Hypothalamus (tissue), 51 donors: ENCODE measurements around the gene RRP15.
"Not testable (repeated sequence)": the region's sequence is repeated elsewhere in the genome, so short reads cannot be mapped to it uniquely, and the experiment has no call there.

Experiments
- DNase-seq, 51 donors: peaks; one replicate each; lab custom pipeline; 2025; lab: John Stamatoyannopoulos, UW

RRP15 gene

DNA sequence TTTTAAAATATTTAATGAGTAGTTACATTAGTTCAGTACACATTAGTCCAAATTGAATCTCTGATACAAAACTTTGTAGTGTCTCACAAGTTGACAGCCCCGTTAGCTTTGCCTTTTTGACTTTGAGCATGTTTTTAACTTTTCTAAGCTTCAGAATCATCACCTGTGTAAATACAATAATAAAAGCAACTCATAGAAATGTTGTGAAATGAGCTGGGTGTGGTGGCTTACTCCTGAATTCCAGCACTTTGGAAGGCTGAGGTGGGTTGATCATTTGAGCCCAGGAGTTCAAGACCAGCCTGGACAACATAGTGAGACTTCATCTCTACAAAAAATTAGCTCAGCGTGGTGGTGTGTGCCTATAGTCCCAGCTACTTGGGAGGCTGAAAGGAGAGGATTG, 11.1 kb downstream of the RRP15 start:
- DNase-seq = no peak

- DNase-seq = no peak
Measured at GRCh38 chr1:218297461-218297860, 12.4 kb downstream of the RRP15 start.

DNA sequence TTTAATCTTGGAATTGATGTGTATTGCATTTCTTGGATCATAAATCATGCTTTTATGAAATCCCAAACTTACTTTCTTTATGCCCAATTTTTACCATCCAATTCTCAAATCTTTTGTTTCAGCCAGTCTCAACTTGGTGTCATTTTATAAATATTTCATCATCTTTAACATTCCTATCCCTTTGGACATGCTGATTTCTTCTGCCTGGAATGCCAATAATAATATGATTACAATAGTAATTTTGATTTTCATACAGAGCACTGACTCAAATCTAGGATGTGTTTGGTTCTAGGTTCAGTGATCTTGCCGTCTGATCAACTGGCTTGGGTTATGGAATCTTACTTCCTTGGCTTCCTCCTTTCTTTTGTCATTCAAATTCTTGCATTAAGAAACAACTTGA, 12.8 kb downstream of the RRP15 start:
- no peak for DNase-seq

DNA sequence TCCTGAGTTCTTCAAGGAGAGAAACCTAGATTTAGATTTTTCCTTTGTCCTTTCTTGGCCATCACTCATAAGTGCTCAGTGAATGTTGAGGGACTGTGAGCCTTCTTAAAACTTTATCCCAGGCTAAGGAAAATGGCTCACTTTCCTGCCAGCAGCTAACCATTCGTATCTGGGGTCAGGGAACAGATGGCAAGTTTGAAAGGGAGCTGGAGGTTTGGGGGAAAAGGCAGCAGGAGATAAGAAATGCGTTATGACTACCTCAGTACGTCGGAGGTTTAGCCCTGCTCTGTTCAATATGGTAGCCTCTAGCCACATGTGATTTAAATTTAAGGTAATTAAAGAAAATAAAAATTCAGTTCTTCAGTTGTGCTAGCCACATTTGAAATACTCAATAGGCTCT, 13.3 kb downstream of the RRP15 start:
- no peak for DNase-seq

DNA sequence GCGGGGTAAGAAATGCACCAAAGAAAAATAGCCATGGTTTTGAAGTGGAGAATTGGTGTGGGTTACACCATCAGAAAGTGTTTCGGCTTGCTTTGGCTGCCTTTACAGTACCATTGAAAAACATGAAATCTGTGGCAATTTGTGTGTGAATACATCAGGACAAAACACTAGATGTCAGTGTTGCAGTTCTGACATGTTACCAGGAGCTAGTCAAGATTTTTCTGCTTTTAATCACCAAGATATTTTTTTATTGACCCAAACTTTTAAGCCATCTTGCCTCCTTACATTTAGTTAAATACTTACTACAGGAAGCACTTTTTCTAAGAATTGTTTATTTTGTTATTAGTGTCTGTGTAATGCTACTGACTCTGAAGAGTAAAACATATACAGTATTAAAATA, 14.3 kb downstream of the RRP15 start:
- peak in 1 of 51 donors; percentile 9 for DNase-seq

GRCh38 chr1:218301217-218301616, 16.1 kb downstream of the RRP15 start:
- DNase-seq = no peak

DNA sequence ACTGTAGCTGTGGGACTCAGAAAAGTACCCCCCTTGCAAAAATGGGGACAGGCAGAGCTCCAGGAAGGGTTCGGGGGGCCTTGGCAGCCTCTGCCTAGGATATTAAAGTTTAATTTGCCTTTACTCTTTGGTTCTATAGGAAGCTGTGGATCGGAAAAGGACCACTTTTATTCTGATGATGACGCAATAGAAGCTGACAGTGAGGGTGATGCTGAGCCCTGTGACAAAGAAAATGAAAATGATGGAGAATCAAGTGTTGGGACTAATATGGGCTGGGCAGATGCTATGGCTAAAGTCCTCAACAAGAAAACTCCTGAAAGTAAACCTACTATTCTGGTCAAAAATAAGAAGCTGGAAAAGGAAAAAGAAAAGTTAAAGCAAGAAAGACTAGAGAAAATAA, 17.1 kb downstream of the RRP15 start:
- DNase-seq = no peak

DNA sequence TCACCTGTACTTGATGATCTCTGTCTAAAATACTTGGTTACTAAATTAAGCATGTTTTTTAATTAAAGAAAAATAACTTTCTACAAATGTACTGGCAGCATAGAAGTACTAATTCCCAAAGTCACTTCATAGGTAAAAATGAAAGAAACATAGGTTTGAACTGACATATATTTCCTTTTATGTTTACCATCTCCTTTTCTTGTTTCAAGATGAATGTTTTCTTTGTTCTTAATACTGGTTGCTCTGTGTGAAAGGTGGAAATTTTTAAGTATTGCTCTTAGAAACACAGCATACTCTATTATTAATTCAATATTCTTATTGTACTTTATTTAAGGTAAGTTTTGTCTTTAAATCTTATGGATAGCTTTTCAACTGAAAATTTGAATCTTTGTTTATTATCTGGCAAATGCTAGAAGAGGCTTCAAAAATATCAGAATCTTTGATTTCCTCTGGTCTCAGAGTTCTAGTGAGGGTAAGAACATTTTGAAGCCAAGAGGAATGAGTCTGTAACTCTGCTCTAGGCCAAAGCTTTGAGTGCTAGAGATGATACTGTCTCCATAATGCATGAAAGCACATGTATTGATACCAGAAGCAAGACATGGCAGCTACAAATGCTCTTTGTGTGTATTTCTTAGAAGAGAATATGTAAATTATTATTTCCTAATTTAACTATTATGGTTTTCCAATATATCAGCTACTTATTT, 18.2 kb downstream of the RRP15 start:
- no peak for DNase-seq

DNA sequence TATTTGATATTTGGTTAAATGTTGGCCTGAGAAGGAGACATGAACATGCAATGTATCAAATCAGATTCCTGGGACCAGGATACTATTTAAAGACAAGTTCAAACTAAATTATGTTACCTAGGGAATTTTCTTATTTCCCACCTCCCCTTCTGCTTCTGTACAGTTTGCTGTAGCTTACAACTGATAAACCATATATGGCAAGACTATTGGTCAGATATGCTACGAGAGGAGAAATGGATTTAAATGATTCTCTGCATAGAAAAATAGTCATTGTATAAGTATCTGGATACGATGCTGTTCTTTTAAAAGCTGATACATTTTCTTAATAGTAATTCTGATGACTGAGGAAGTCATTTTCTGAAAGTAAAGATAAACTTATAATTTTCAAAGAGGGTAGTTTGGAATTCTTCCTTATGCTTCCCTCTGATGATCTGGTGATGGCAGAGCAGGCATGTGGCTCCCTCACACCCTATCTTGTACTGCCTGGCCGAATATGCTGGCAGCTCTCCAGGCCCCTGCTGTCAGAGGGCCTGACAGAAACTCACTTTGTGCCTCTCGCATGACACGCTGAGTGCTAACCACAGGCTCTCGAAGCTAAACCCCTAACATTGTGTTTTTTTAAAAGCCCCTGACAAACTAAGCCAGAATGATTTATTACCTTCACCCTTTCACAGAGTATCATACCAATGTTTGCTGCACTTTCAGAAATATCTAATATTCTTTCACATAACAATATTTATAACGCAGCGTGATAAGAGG, 19.4 kb downstream of the RRP15 start:
- peak in 8 of 51 donors; percentile 3 to 44 (median 5) for DNase-seq

DNA sequence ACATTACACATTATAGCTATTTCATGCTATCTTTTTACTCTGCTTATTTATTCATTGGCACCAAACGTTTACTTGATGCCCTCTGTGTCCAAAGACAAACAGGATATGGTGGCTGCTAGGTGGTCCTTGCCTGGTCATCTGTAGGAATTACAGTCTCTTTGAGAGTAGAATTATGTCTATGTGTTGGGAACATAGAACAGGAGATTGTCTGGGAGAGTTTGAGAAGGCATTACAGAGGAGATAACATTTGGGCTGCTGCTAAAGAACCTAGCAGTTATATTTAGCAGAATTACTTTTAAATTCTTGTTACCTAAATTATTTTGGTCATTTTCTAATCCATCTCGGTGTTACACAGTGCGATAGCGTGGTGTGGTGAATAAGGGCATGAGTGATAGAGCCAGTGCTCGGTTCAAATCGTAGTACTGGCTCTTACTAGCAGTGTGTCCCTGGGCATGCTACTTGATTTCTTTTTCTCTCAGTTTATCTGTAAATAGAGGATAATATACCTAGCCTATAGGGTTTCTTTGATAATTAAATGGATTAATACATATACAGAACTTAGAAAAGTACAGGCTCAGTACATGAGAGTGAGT, 20.5 kb downstream of the RRP15 start:
- DNase-seq = no peak

- no peak for DNase-seq
Measured at GRCh38 chr1:218312509-218312908, 27.4 kb downstream of the RRP15 start.

- no peak for DNase-seq
Measured at GRCh38 chr1:218314316-218314715, 29.2 kb downstream of the RRP15 start.

DNA sequence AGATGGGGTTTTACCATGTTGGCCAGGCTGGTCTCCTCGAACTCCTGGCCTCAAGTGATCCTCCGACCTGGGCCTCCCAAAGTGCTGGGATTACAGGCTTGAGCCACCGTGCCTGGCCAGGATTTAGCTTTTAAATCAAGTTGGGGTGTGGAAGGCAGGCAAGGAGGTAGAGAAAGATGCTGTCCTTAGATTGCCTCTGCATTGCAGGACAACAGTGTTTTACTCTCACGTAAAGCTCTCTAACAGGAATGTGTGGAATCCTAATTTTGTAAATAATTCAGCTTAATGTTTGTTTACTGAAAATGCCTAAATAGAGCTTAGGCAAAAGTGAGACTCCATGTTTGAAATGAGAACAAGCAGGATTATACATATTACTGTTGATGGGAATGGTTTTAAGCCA, 30.5 kb downstream of the RRP15 start:
- DNase-seq = no peak

DNA sequence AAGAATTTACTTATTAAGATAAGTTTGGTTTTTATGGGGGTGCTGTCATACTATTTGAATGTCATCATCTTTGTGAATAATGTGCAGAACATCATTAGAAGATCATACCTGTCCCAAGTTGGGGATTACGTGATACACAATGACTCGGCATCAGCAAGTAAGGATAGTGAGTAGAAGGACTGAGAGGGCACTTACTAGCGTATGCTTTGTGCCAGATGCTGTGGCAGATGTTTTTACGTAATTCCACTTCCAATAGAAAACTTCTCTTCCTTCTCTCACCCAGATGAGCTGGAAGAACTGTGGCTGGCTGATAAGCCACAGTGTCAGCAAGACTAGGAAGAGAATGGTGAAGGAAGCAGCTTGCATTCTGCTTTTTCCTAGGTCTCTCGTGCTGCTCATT, 32.0 kb downstream of the RRP15 start:
- no peak for DNase-seq

DNA sequence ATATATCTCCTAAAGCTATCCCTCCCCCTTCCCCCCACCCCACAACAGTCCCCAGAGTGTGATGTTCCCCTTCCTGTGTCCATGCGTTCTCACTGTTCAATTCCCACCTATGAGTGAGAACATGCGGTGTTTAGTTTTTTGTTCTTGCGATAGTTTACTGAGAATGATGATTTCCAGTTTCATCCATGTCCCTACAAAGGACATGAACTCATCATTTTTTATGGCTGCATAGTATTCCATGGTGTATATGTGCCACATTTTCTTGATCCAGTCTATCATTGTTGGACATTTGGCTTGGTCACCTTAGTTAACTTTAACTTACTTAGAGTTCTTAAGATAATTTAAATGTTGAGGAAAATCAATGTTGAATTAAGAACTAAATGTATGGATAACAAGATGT, 35.1 kb downstream of the RRP15 start:
- DNase-seq = not testable (repeated sequence)

DNA sequence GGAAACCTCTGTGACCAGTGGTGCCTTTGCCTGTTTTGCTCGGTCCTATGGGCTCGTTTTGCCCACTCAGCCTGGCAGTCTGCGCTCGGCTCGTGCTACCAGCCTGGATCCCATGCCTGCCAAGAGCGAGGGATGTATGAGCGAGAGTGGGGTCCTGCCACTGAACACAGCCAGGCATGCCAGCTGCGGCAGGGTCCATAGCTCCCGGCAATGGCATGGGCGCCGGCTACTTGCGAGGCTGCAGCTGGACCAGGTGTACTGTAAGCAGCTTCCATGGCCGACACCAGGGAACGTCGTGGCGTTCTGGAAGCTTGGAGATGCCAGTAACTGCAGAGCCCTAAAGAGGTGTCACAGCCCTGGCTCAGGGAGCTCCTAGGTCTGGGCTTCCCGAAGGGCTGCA, 37.7 kb downstream of the RRP15 start:
- no peak for DNase-seq

GRCh38 chr1:218323568-218324225, 38.6 kb downstream of the RRP15 start:
- no peak for DNase-seq

DNA sequence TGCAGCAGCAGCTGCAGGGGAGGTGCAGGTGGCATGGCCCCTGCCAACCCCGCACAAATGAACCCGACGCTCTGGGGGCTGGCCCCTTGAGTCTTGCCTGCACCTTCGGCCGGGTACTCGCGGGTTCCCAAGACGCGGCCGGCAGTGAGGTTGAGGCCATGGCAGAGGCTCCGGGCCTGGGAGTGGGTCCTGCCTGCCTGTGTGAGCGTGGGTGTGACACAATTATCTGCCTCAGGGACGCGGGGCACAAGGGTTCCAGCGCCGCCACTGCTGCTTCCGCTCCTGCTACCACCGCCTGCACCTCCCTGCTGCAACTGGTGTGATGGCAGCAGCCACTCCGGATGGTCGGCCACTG, 39.1 kb downstream of the RRP15 start:
- no peak for DNase-seq

- DNase-seq = no peak
Measured at GRCh38 chr1:218328769-218329168, 43.7 kb downstream of the RRP15 start.

GRCh38 chr1:218330043-218330623, 45.0 kb downstream of the RRP15 start:
- peak in 1 of 51 donors; percentile 12 for DNase-seq

DNA sequence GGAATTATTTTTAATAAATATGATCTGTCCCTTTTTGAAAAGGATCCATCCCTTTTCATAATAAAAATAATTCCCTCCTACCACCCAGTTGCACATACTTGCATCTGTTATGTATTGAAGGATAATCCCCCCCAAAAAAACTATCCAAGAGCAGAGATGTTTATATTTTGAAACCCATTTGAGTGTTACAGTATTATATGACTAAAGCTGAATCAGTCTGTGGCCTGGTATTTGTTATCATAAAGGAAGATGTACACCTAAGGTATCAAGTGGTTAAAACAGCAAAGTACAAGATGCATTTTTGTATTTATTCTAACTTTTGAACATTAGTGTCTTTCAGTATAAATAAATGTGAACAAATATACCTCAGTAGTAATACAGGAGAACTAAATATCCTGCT, 47.3 kb downstream of the RRP15 start:
- DNase-seq = no peak
